Fibroblast of lung (primary cell): ENCODE measurements around the gene MIS18BP1. TPM values are rescaled to one million over a fixed set of nuclear protein-coding genes. Genes with fewer than 3 reads are reported as not detected.
A peak's percentile ranks its signal among the peaks of the same experiment; 100 is the strongest.

Source experiments
- DNase-seq, 2 donors: peaks; one replicate each; pipeline versions ENCODE4 v3.0.0 to v3.0.0-alpha.2; 2010; ENCODE audit warnings: low read depth in 2 of 2
- H2AFZ ChIP-seq: 2 replicates; pipeline ENCODE4 v1.5.1; 2012; ENCODE audit warnings: low read length, control low read depth, inconsistent platforms
- H3K27ac ChIP-seq: 2 replicates; pipeline ENCODE4 v1.5.1; 2011; ENCODE audit warnings: low read length, control low read depth; ENCODE audit not compliant: insufficient read depth
- H3K27me3 ChIP-seq: 2 replicates; pipeline ENCODE4 v1.5.1; 2011; ENCODE audit warnings: mild to moderate bottlenecking, low read length; ENCODE audit not compliant: control insufficient read depth, insufficient read depth
- H3K36me3 ChIP-seq: 2 replicates; pipeline ENCODE4 v1.5.1; 2011; ENCODE audit warnings: low read length; ENCODE audit not compliant: control insufficient read depth, insufficient read depth
- H3K4me1 ChIP-seq: 2 replicates; pipeline ENCODE4 v1.5.1; 2011; ENCODE audit warnings: low read length; ENCODE audit not compliant: control insufficient read depth, insufficient read depth; ENCODE audit errors: extremely low read depth
- H3K4me2 ChIP-seq: 2 replicates; pipeline ENCODE4 v1.5.1; 2011; ENCODE audit warnings: low read length, control low read depth; ENCODE audit not compliant: insufficient read depth; ENCODE audit errors: extremely low read depth
- H3K4me3 ChIP-seq, 4 experiments: fragments of 200-600 bp in 1 of 4; sonication (generic) in 1 of 4; replicated peaks in 1 of 4; 2 replicates each; pipeline ENCODE4 v1.5.1; 2011 to 2016; ENCODE audit warnings: low read length in 4 of 4, low read depth in 3 of 4, mild to moderate bottlenecking in 3 of 4, control low read depth in 2 of 4, inconsistent platforms in 1 of 4, mixed read lengths in 1 of 4; ENCODE audit not compliant: insufficient read depth in 1 of 4; ENCODE audit errors: control extremely low read depth in 1 of 4
- H3K79me2 ChIP-seq: 2 replicates; pipeline ENCODE4 v1.5.1; 2012; ENCODE audit warnings: mild to moderate bottlenecking, low read length, inconsistent platforms; ENCODE audit not compliant: control insufficient read depth, insufficient read depth
- H3K9ac ChIP-seq: 2 replicates; pipeline ENCODE4 v1.5.1; 2011; ENCODE audit warnings: mild to moderate bottlenecking, low read length, control low read depth; ENCODE audit not compliant: insufficient read depth
- H3K9me3 ChIP-seq: 2 replicates; pipeline ENCODE4 v1.5.1; 2012; ENCODE audit warnings: low read depth, low read length; ENCODE audit not compliant: control insufficient read depth, insufficient read depth
- H4K20me1 ChIP-seq: 2 replicates; pipeline ENCODE4 v1.5.1; 2011; ENCODE audit warnings: low read length; ENCODE audit not compliant: control insufficient read depth, insufficient read depth; ENCODE audit errors: extremely low read depth
- EZH2 ChIP-seq: IDR thresholded peaks from 2 replicates; pipeline ENCODE4 v1.5.1; 2012; ENCODE audit warnings: low read length, control low read depth, mild to moderate bottlenecking; ENCODE audit errors: missing control alignments
- polyA plus RNA-seq, 2 donors: library from polyadenylated mRNA; depleted of rRNA in 1 of 2; stranded (reverse) in 1 of 2; unstranded in 1 of 2; fragments of >200 nt; gene quantifications; 2 replicates each; pipeline ENCODE4 v1.2.1, GENCODE V29; 2011 to 2012; ENCODE audit warnings: missing spikeins in 1 of 2
- total RNA-seq: library from RNA; depleted of rRNA; stranded (reverse); fragments of >200 nt; gene quantifications from 2 replicates; pipeline ENCODE4 v1.2.1, GENCODE V29; 2014
- TF ChIP-seq, protein P1 (sequence below), 2 donors: IDR thresholded peaks in 1 of 2; conservative IDR thresholded peaks in 1 of 2; 1 replicate in 1 of 2; 2 replicates in 1 of 2; pipeline ENCODE4 v1.5.1; 2011 to 2012; ENCODE audit warnings: low read length in 2 of 2, control low read depth in 1 of 2, inconsistent platforms in 1 of 2, low read depth in 1 of 2, mild to moderate bottlenecking in 1 of 2

Gene MIS18BP1
- total and polyA plus RNA-seq, 2 donors (not counting 1 experiment from before 2014, with no cell fraction given) = 13.3 to 26.4 TPM

DNA sequence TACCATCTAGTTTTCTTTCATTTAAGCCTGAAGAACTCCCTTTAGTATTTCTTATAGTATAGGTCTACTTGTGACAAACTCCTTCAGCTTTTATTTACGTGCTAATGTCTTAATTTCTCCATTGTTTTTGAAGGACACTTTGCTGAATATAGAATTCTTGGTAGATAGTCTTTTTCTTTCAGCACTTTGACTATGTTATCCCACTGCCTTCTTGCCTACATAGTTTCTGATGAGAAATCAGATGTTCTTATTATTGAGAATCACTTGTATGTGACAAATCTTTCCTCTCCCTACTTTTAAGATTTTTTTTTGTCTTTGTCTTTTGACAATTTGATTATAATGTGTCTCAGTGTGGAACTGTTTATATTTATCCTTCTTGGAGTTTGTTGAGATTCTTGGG, 5.1 kb upstream of the MIS18BP1 start:
- TF ChIP-seq, protein P1, sequence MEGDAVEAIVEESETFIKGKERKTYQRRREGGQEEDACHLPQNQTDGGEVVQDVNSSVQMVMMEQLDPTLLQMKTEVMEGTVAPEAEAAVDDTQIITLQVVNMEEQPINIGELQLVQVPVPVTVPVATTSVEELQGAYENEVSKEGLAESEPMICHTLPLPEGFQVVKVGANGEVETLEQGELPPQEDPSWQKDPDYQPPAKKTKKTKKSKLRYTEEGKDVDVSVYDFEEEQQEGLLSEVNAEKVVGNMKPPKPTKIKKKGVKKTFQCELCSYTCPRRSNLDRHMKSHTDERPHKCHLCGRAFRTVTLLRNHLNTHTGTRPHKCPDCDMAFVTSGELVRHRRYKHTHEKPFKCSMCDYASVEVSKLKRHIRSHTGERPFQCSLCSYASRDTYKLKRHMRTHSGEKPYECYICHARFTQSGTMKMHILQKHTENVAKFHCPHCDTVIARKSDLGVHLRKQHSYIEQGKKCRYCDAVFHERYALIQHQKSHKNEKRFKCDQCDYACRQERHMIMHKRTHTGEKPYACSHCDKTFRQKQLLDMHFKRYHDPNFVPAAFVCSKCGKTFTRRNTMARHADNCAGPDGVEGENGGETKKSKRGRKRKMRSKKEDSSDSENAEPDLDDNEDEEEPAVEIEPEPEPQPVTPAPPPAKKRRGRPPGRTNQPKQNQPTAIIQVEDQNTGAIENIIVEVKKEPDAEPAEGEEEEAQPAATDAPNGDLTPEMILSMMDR (conservative IDR thresholded peaks at IDR 0.05 in 1 of 2, IDR thresholded peaks at IDR 0.05 in 1 of 2; ENCODE audit: low read depth in 1 of 2, low read length in 2 of 2) = no peak
- no peak for TF ChIP-seq EZH2
- Histone ChIP-seq H3K36me3 (no peaks in the 10 kb centered on the region), H3K4me1 (no peaks in the 10 kb centered on the region), H2AFZ (no peak overlapping the region), H3K9me3 (no peaks in the 10 kb centered on the region), H3K4me3 (no peak overlapping the region), H4K20me1 (no peaks in the 10 kb centered on the region), H3K9ac (no peak overlapping the region), H3K27ac (no peak overlapping the region), H3K79me2 (no peaks in the 10 kb centered on the region), H3K4me2 (no peak overlapping the region), H3K27me3 (no peaks in the 10 kb centered on the region)
- no peak for DNase-seq

DNA sequence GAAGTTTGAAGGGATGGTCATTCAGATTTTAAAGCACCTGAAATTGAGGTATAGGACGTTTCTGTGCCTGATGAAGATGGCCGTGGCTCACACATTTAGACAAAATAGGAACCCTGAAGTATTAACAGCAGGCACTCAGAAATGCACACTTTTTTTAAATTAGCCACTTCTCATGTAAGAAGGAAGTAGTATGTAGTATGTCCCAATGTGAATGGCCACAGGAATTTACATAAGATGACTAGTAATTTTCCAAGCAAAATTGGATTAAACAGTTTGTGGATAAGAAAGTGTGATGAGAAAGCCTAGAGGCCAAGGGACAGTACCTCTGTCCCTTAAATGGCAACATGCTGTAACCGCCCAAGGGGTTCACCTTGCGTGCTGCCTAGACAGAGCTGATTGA, 1.8 kb upstream of the MIS18BP1 start:
- H3K27ac ChIP-seq = no peak overlapping the region
- no peak overlapping the region for H3K4me3 ChIP-seq
- TF ChIP-seq, protein P1 (conservative IDR thresholded peaks at IDR 0.05 in 1 of 2, IDR thresholded peaks at IDR 0.05 in 1 of 2; ENCODE audit: low read depth in 1 of 2, low read length in 2 of 2) = no peak
- TF ChIP-seq EZH2 = no peak
- H2AFZ ChIP-seq = no peak overlapping the region
- H3K9me3 ChIP-seq = no peaks in the 10 kb centered on the region
- H3K79me2 ChIP-seq = peaks cover 29% of the 10 kb centered on the region
- no peak for DNase-seq
- no peaks in the 10 kb centered on the region for H3K36me3 ChIP-seq
- no peaks in the 10 kb centered on the region for H4K20me1 ChIP-seq
- H3K9ac ChIP-seq = no peak overlapping the region
- no peaks in the 10 kb centered on the region for H3K4me1 ChIP-seq
- H3K27me3 ChIP-seq = no peaks in the 10 kb centered on the region
- no peak overlapping the region for H3K4me2 ChIP-seq

GRCh38 chr14:45253754-45254310, 830 bp upstream of the MIS18BP1 start:
- no peaks in the 10 kb centered on the region for H4K20me1 ChIP-seq
- peak overlapping the region; percentile 86 for H3K4me2 ChIP-seq
- H3K9ac ChIP-seq = peak overlapping the region; percentile 87
- peaks cover 38% of the 10 kb centered on the region for H3K79me2 ChIP-seq
- H3K27me3 ChIP-seq = no peaks in the 10 kb centered on the region
- DNase-seq = peak in 1 of 2 donors; percentile 61
- no peaks in the 10 kb centered on the region for H3K4me1 ChIP-seq
- peak overlapping the region; percentile 71 to 90 (median 76) for H3K4me3 ChIP-seq
- H3K9me3 ChIP-seq = no peaks in the 10 kb centered on the region
- peak overlapping the region; percentile 96 for H3K27ac ChIP-seq
- no peaks in the 10 kb centered on the region for H3K36me3 ChIP-seq
- TF ChIP-seq, protein P1 (conservative IDR thresholded peaks at IDR 0.05 in 1 of 2, IDR thresholded peaks at IDR 0.05 in 1 of 2; ENCODE audit: low read depth in 1 of 2, low read length in 2 of 2) = no peak
- TF ChIP-seq EZH2 = no peak
- H2AFZ ChIP-seq = peak overlapping the region; percentile 98
